IMR-90 (cell line): ENCODE results near the gene COX10. TPM values are rescaled to one million over a fixed set of nuclear protein-coding genes. Genes with fewer than 3 reads are reported as not detected.

Experiments used
- ATAC-seq: fragments of 200-7000 bp; cut with Tn5 transposase; 2 replicates; pipeline ENCODE4 v1.9.1; 2020; ENCODE audit warnings: low read depth, mild to moderate bottlenecking, moderate library complexity
- BruUV-seq: library from RNA; stranded (reverse); fragments of 400-500 nt; replicated peaks from 2 replicates; lab custom pipeline; 2021; lab: Mats Ljungman, UMichigan
- CTCF ChIA-PET: fragments of 300-600 bp; formaldehyde crosslinking; extraction: SDS; loops from one replicate; lab custom pipeline; 2021; ENCODE audit warnings: antibody characterized with exemption; lab: Yijun Ruan, JAX
- POLR2A ChIA-PET: fragments of 300-600 bp; sonication (Branson Sonifier 250); formaldehyde crosslinking; loops from one replicate; lab custom pipeline; 2022; ENCODE audit warnings: antibody characterized with exemption; ENCODE audit not compliant: unreplicated experiment; lab: Charles Lee
- DNase-seq: peaks from one replicate; pipeline ENCODE4 v3.0.0; 2013
- H2AFZ ChIP-seq: replicated peaks from 2 replicates; pipeline ENCODE3; 2013; ENCODE audit warnings: low read length, mild to moderate bottlenecking; ENCODE audit not compliant: poor library complexity
- H2AK5ac ChIP-seq: 2 replicates; pipeline ENCODE4 v1.6.1; 2013; ENCODE audit warnings: low read depth, low read length, inconsistent platforms
- H2AK9ac ChIP-seq: replicated peaks from 2 replicates; pipeline ENCODE3; 2013; ENCODE audit warnings: mild to moderate bottlenecking, low read depth, low read length, moderate library complexity; ENCODE audit not compliant: poor library complexity
- H2BK120ac ChIP-seq: 2 replicates; pipeline ENCODE4 v1.6.1; 2013; ENCODE audit warnings: low read depth, low read length, inconsistent platforms
- H2BK15ac ChIP-seq: 3 replicates; pipeline ENCODE4 v1.6.1; 2013; ENCODE audit warnings: low read depth, low read length, inconsistent platforms
- H2BK20ac ChIP-seq: 2 replicates; pipeline ENCODE4 v1.6.1; 2013; ENCODE audit warnings: low read depth, mild to moderate bottlenecking, inconsistent platforms, low read length, moderate library complexity
- H2BK5ac ChIP-seq: 2 replicates; pipeline ENCODE4 v1.6.1; 2013; ENCODE audit warnings: mild to moderate bottlenecking, low read depth, low read length, inconsistent platforms; ENCODE audit not compliant: poor library complexity, severe bottlenecking
- H3K14ac ChIP-seq: replicated peaks from 2 replicates; pipeline ENCODE4 v1.6.1; 2013; ENCODE audit warnings: low read depth, low read length, inconsistent platforms
- H3K18ac ChIP-seq: 2 replicates; pipeline ENCODE4 v1.6.1; 2013; ENCODE audit warnings: low read depth, low read length, control low read depth
- H3K23ac ChIP-seq: 2 replicates; pipeline ENCODE4 v1.6.1; 2013; ENCODE audit warnings: low read depth, low read length, inconsistent platforms
- H3K27ac ChIP-seq: 2 replicates; pipeline ENCODE4 v1.5.1; 2013; ENCODE audit warnings: mild to moderate bottlenecking, control low read depth, low read length; ENCODE audit not compliant: insufficient read depth
- H3K27me3 ChIP-seq: 2 replicates; pipeline ENCODE4 v1.6.1; 2013; ENCODE audit warnings: low read length; ENCODE audit not compliant: control insufficient read depth, insufficient read depth
- H3K36me3 ChIP-seq: 2 replicates; pipeline ENCODE4 v1.6.1; 2013; ENCODE audit warnings: low read length, mixed read lengths; ENCODE audit not compliant: control insufficient read depth, insufficient read depth
- H3K4ac ChIP-seq: 2 replicates; pipeline ENCODE4 v1.6.1; 2013; ENCODE audit warnings: low read depth, low read length, inconsistent platforms
- H3K4me1 ChIP-seq: 2 replicates; pipeline ENCODE4 v1.6.1; 2013; ENCODE audit warnings: low read length, mixed read lengths; ENCODE audit not compliant: control insufficient read depth, insufficient read depth
- H3K4me2 ChIP-seq: 2 replicates; pipeline ENCODE4 v1.6.1; 2013; ENCODE audit warnings: low read depth, mild to moderate bottlenecking, control low read depth, low read length, moderate library complexity
- H3K4me3 ChIP-seq: 2 replicates; pipeline ENCODE4 v1.5.1; 2013; ENCODE audit warnings: low read depth, mild to moderate bottlenecking, control low read depth, low read length, moderate library complexity; ENCODE audit not compliant: insufficient read depth
- H3K56ac ChIP-seq: 2 replicates; pipeline ENCODE4 v1.6.1; 2013; ENCODE audit warnings: low read length, inconsistent platforms; ENCODE audit not compliant: insufficient read depth; ENCODE audit errors: extremely low read depth
- H3K79me1 ChIP-seq, 2 experiments: 2 replicates each; pipeline ENCODE4 v1.6.1; 2013; ENCODE audit warnings: low read length in 2 of 2, inconsistent platforms in 1 of 2, low read depth in 1 of 2
- H3K9ac ChIP-seq: 2 replicates; pipeline ENCODE4 v1.6.1; 2013; ENCODE audit warnings: low read depth, low read length, control low read depth
- H3K9me1 ChIP-seq: 2 replicates; pipeline ENCODE4 v1.6.1; 2013; ENCODE audit warnings: low read length, inconsistent platforms; ENCODE audit not compliant: insufficient read depth
- H3K9me3 ChIP-seq: 2 replicates; pipeline ENCODE4 v1.6.1; 2013; ENCODE audit warnings: low read length; ENCODE audit not compliant: control insufficient read depth, insufficient read depth
- H4K20me1 ChIP-seq: 2 replicates; pipeline ENCODE4 v1.6.1; 2013; ENCODE audit warnings: low read length, inconsistent platforms; ENCODE audit not compliant: insufficient read depth
- H4K5ac ChIP-seq: 2 replicates; pipeline ENCODE4 v1.6.1; 2013; ENCODE audit warnings: mild to moderate bottlenecking, low read depth, low read length, control low read depth
- H4K8ac ChIP-seq, 2 experiments: 2 replicates each; pipeline ENCODE4 v1.6.1; 2013; ENCODE audit warnings: low read depth in 2 of 2, low read length in 2 of 2, control low read depth in 1 of 2, inconsistent platforms in 1 of 2
- H4K91ac ChIP-seq: 2 replicates; pipeline ENCODE4 v1.6.1; 2013; ENCODE audit warnings: low read depth, low read length, inconsistent platforms; ENCODE audit not compliant: insufficient read depth
- CEBPB ChIP-seq: IDR thresholded peaks from 2 replicates; pipeline ENCODE4 v1.6.1; 2012; ENCODE audit warnings: low read depth, low read length, improper control_type of control experiment
- CTCF ChIP-seq: conservative IDR thresholded peaks from 2 replicates; pipeline ENCODE4 v1.5.1; 2012; ENCODE audit warnings: mild to moderate bottlenecking, low read depth, low read length, improper control_type of control experiment
- MAZ ChIP-seq: IDR thresholded peaks from 2 replicates; pipeline ENCODE4 v1.6.1; 2012; ENCODE audit warnings: low read depth, mild to moderate bottlenecking, low read length, improper control_type of control experiment, moderate library complexity, borderline replicate concordance
- RAD21 ChIP-seq: IDR thresholded peaks from 2 replicates; pipeline ENCODE4 v1.6.1; 2012; ENCODE audit warnings: low read length, improper control_type of control experiment
- USF2 ChIP-seq: fragments of 150-350 bp; IDR thresholded peaks from 2 replicates; pipeline ENCODE4 v1.6.1; 2017; ENCODE audit warnings: mild to moderate bottlenecking, antibody characterized with exemption, low read length, low read depth
- dilution Hi-C: fragments of 300-500 bp; cut with HindIII; formaldehyde crosslinking; loops from one replicate; pipeline ENCODE4 v1.14.3; 2018; ENCODE audit warnings: low sequenced_read_pairs; ENCODE audit not compliant: unreplicated experiment
- in situ Hi-C: fragments of 300-500 bp; cut with MboI; formaldehyde crosslinking; loops from 3 replicates; pipeline ENCODE4 v1.14.3; 2019; ENCODE audit warnings: low sequenced_read_pairs, inconsistent platforms, mixed read lengths
- intact Hi-C: fragments of 100-400 bp; cut with micrococcal nuclease; formaldehyde crosslinking; loops from 2 replicates; pipeline ENCODE4 v1.10.0; 2022
- polyA plus RNA-seq, 3 experiments: library from polyadenylated mRNA; depleted of rRNA; stranded (reverse); fragments of >200 nt; gene quantifications; 2 replicates each; pipeline ENCODE4 v1.2.3, GENCODE V29; 2012; ENCODE audit warnings: low replicate concordance in 1 of 3
- total RNA-seq: library from RNA; depleted of rRNA; stranded (reverse); fragments of >200 nt; gene quantifications from 2 replicates; pipeline ENCODE4 v1.2.3, GENCODE V29; 2012

The COX10 gene
- total and polyA plus RNA-seq, 2 of the 4 experiments (the other 2 are of a cell fraction), result 15.4 to 16.1 TPM

GRCh38 chr17:14048169-14048568 lies 21.1 kb upstream of the COX10 start:
- Histone ChIP-seq H4K20me1 (no peaks in the 10 kb centered on the region), H2AK9ac (no peak overlapping the region), H3K56ac (no peak overlapping the region), H3K36me3 (peaks cover 3% of the 10 kb centered on the region; the same call in 1 of the 2 replicates), H2BK5ac (no peak overlapping the region), H4K8ac (no peak overlapping the region), H3K4me3 (no peak overlapping the region), H3K18ac (no peak overlapping the region; the same call in 1 of the 2 replicates), H3K23ac (no peak overlapping the region), H2BK15ac (no peak overlapping the region), H2BK20ac (no peak overlapping the region), H2AFZ (no peak overlapping the region), H3K4ac (no peak overlapping the region; the same call in 1 of the 2 replicates), H3K4me2 (no peak overlapping the region; the same call in 1 of the 2 replicates), H2AK5ac (no peak overlapping the region), H4K91ac (no peak overlapping the region), H2BK120ac (no peak overlapping the region; the same call in 1 of the 2 replicates), H3K9me1 (peaks cover 5% of the 10 kb centered on the region; the same call in 1 of the 2 replicates), H3K9me3 (no peaks in the 10 kb centered on the region), H3K79me1 (peaks cover 14 to 41% of the 10 kb centered on the region in 2 experiments), H3K4me1 (0 out of 2 replicates have a peak, but pooled peaks cover 3% of the 10 kb centered on the region), H4K5ac (no peak overlapping the region; the same call in 1 of the 2 replicates), H3K9ac (no peak overlapping the region), H3K27ac (peak overlapping the region; percentile 41; the same call in 1 of the 2 replicates), H3K27me3 (no peaks in the 10 kb centered on the region), H3K14ac (no peak overlapping the region)
- no peak for DNase-seq
- dilution Hi-C loops, result no loop called here
- no TSS peak for BruUV-seq
- intact Hi-C loops, result loop anchor here (5.0 kb wide), 1 partner anchor 249 kb away; no protein-coding TSS in a partner anchor
- peak; percentile 14; the same call in 1 of the 2 replicates for ATAC-seq
- ChIA-PET CTCF (interaction anchor here (0.6 to 0.7 kb wide), 3 partner anchors 433 to 873 kb away, joined by 3 to 7 read pairs (median 3); no protein-coding TSS in a partner anchor), POLR2A (no interaction called here)
- in situ Hi-C loops, result no loop called here
- no peak for TF ChIP-seq MAZ
- no peak for TF ChIP-seq USF2
- peak; percentile 27; the same call in 1 of the 2 replicates for TF ChIP-seq CTCF
- TF ChIP-seq RAD21, result peak; percentile 29
- no peak for TF ChIP-seq CEBPB
